ENCODE results near the gene CDK15.

- TF ChIP-seq POLR2A (IDR thresholded peaks at IDR 0.05): no peak
- no peak for TF ChIP-seq CTCF (IDR thresholded peaks at IDR 0.05)
Measured at GRCh38 chr2:201930831-201931230, 124.5 kb downstream of the CDK15 start.
